Body of pancreas (tissue), 4 donors: ENCODE results near the gene KHNYN. TPM values are rescaled to one million over a fixed set of nuclear protein-coding genes. Genes with fewer than 3 reads are reported as not detected.
"Not testable (repeated sequence)": the region's sequence is repeated elsewhere in the genome, so short reads cannot be mapped to it uniquely, and the experiment has no call there.

ENCODE experiments used
- ATAC-seq: fragments of 150-250 bp; one replicate; pipeline ENCODE4 v1.9.1; 2016
- DNase-seq, 4 donors: peaks; one replicate each; pipeline ENCODE4 v3.0.0-alpha.2; 2019
- H3K27ac ChIP-seq, 4 donors: fragments of 200-600 bp; sonication (generic); 1 replicate in 3 of 4; 2 replicates in 1 of 4; pipeline versions ENCODE4 v1.5.1 to v1.6.1; 2016 to 2019; ENCODE audit warnings: mild to moderate bottlenecking in 1 of 4, mixed read lengths in 1 of 4, moderate library complexity in 1 of 4
- H3K27me3 ChIP-seq, 2 donors: fragments of 200-600 bp; sonication (generic); one replicate each; pipeline ENCODE4 v1.6.0; 2016; ENCODE audit warnings: mild to moderate bottlenecking in 1 of 2
- H3K36me3 ChIP-seq, 2 donors: fragments of 200-600 bp; sonication (generic); replicated peaks in 1 of 2; 2 replicates each; pipeline ENCODE4 v1.5.1; 2016; ENCODE audit warnings: low read depth in 2 of 2; ENCODE audit not compliant: insufficient read depth in 1 of 2
- H3K4me1 ChIP-seq: fragments of 200-600 bp; sonication (generic); one replicate; pipeline ENCODE4 v1.6.0; 2016
- H3K4me3 ChIP-seq, 2 donors: fragments of 200-600 bp; sonication (generic); 1 replicate in 1 of 2; 2 replicates in 1 of 2; pipeline ENCODE4 v1.5.1; 2016 to 2019
- H3K9me3 ChIP-seq, 3 donors: fragments of 200-600 bp; sonication (generic); 1 replicate in 2 of 3; 2 replicates in 1 of 3; pipeline ENCODE4 v1.5.1; 2016
- POLR2A ChIP-seq, 3 donors: fragments of 450-650 bp; IDR thresholded peaks; one replicate each; pipeline ENCODE4 v1.6.1; 2016; ENCODE audit warnings: antibody characterized with exemption in 3 of 3, mild to moderate bottlenecking in 2 of 3
- WGBS, 2 donors: methylation state at CpG; one replicate each; pipeline ENCODE4 v1.1.5; 2017; 5-methylcytosine and 5-hydroxymethylcytosine counted together
- intact Hi-C: fragments of 100-400 bp; cut with DNase I; formaldehyde crosslinking; loops from one replicate; pipeline ENCODE4 v1.15.1; 2023
- total RNA-seq, 2 donors: library from RNA; depleted of rRNA; stranded (reverse); fragments of >200 nt; gene quantifications; one replicate each; pipeline ENCODE4 v1.1.0, GENCODE V29; 2016
- TF ChIP-seq, protein P1 (sequence below), 7 experiments: fragments of 450-650 bp in 4 of 7; fragments of 200-600 bp in 3 of 7; sonication (generic) in 3 of 7; IDR thresholded peaks; one replicate each; pipeline ENCODE4 v1.5.1; 2016 to 2019; ENCODE audit warnings: antibody characterized with exemption in 7 of 7

KHNYN gene
- total RNA-seq, 2 donors from 2014 or later, result 43.8 TPM

DNA sequence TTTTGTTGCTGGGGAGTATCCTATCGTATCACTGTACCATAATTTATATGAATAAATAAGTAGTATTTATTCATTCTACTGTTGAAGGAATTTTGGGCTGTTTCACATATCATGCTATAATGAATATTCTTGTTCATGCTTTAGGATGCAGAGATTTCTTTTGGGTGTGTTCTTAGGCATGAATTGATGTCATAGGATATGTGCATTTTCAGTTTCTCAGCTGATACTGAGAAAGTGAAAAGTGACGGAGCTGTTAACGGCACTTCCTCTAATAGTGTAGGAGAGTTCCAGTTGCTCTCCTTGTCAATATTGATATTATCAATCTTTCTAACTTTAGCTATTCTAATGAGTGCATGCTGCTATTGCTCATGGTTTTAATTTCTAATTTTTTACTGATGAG is 36.1 kb downstream of the KHNYN start:
- Histone ChIP-seq H3K4me3 (no peak overlapping the region), H3K36me3 (no peaks in the 10 kb centered on the region), H3K27me3 (no peaks in the 10 kb centered on the region), H3K27ac (no peak overlapping the region), H3K4me1 (no peaks in the 10 kb centered on the region), H3K9me3 (no peaks in the 10 kb centered on the region)
- TF ChIP-seq POLR2A (IDR thresholded peaks at IDR 0.05), result no peak
- TF ChIP-seq, protein P1, sequence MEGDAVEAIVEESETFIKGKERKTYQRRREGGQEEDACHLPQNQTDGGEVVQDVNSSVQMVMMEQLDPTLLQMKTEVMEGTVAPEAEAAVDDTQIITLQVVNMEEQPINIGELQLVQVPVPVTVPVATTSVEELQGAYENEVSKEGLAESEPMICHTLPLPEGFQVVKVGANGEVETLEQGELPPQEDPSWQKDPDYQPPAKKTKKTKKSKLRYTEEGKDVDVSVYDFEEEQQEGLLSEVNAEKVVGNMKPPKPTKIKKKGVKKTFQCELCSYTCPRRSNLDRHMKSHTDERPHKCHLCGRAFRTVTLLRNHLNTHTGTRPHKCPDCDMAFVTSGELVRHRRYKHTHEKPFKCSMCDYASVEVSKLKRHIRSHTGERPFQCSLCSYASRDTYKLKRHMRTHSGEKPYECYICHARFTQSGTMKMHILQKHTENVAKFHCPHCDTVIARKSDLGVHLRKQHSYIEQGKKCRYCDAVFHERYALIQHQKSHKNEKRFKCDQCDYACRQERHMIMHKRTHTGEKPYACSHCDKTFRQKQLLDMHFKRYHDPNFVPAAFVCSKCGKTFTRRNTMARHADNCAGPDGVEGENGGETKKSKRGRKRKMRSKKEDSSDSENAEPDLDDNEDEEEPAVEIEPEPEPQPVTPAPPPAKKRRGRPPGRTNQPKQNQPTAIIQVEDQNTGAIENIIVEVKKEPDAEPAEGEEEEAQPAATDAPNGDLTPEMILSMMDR (IDR thresholded peaks at IDR 0.05), result no peak
- DNase-seq (no peak), ATAC-seq (no peak)
- intact Hi-C loops, result no loop called here
- 91 to 94% methylated on average over 3 of the region's 3 CpGs for WGBS, 2 donors

DNA sequence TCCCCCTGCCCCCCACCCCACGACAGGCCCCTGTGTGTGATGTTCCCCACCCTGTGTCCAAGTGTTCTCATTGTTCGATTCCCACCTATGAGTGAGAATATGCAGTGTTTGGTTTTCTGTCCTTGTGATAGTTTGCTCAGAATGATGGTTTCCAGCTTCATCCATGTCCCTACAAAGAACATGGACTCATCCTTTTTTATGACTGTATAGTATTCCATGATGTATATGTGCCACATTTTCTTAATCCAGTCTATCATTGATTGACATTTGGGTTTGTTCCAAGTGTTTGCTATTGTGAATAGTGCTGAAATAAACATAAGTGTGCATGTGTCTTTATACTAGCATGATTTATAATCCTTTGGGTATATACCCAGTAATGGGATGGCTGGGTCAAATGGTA is 40.7 kb downstream of the KHNYN start:
- intact Hi-C loops, result not testable (repeated sequence)

DNA sequence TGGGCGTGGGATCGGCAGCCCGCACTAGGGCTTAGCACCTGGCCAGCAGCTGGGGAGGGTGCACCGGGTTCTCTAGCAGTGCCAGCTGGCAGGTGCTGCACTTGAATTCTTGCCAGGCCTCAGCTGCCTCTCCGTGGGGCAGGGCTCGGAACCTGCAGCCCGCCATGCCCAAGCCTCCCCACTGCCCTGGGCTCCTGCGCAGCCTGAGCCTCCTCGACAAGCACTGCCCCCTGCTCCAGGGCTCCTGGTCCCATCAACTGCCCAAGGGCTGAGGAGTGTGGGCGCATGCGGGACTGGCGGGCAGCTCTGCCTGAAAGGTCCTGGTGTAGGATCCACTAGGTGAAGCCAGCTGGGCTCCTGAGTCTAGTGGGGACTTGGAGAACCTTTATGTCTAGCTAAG is 43.5 kb downstream of the KHNYN start:
- Histone ChIP-seq H3K36me3 (no peaks in the 10 kb centered on the region), H3K27ac (no peak overlapping the region), H3K4me1 (no peaks in the 10 kb centered on the region), H3K9me3 (no peaks in the 10 kb centered on the region), H3K27me3 (no peaks in the 10 kb centered on the region), H3K4me3 (no peak overlapping the region)
- intact Hi-C loops, result no loop called here
- DNase-seq (no peak), ATAC-seq (no peak)
- WGBS, 2 donors, result 63% methylated on average over 12 of the region's 12 CpGs; no CpG with 5 or more reads in 1 of the 2 donors
- TF ChIP-seq, protein P1 (IDR thresholded peaks at IDR 0.05), result no peak
- no peak for TF ChIP-seq POLR2A (IDR thresholded peaks at IDR 0.05)

More for the DNA sequence above, 40.7 kb downstream of the KHNYN start:
- H3K27ac ChIP-seq, DNase-seq, H3K4me1 ChIP-seq, H3K27me3 ChIP-seq, ATAC-seq, H3K9me3 ChIP-seq, H3K4me3 ChIP-seq, H3K36me3 ChIP-seq: not testable (repeated sequence)
- 84 to 85% methylated on average over 2 of the region's 2 CpGs for WGBS, 2 donors

DNA sequence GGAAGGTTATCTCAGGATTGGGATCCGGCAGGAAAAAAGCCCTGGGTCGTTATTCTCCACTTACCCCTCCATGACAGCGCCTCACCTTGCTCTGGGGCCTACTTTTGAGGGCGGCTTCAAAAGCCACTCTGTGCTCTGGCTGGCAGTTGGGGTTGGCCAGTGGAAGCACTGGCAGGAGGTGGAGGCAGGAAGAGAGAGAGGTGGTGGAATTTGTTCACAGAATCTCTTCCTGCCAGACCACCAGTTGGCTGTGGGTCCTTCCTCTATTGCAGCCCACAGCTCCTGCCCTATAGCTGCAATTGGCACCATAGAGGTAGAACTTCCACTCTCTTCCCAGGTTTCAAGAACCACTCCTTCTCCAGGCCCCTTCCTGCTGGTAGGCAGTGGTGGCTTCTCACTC is 45.5 kb downstream of the KHNYN start:
- Histone ChIP-seq H3K36me3 (no peaks in the 10 kb centered on the region), H3K4me3 (no peak overlapping the region), H3K4me1 (no peaks in the 10 kb centered on the region), H3K27me3 (no peaks in the 10 kb centered on the region), H3K9me3 (no peaks in the 10 kb centered on the region), H3K27ac (no peak overlapping the region)
- intact Hi-C loops, result no loop called here
- WGBS, 2 donors, result 87 to 91% methylated on average over 4 of the region's 4 CpGs
- no peak for TF ChIP-seq POLR2A (IDR thresholded peaks at IDR 0.05)
- TF ChIP-seq, protein P1 (IDR thresholded peaks at IDR 0.05), result no peak
- DNase-seq (no peak), ATAC-seq (no peak)

DNA sequence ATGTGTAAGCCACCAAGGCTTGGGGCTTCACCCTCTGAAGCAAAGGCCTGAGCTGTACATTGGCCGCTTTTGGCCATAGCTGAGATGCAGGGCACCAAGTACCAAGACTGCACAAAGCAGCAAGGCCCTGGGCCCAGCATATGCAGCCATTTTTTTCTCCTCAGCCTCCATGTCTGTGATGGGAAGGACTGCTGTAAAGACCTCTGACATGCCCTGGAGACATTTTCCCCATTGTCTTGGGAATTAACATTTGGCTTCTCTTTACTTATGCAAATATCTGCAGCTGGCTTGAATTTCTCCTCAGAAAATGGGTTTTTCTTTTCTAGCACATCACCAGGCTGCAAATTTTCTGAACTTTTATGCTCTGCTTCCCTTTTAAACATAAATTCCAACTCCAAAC is 50.2 kb downstream of the KHNYN start:
- not testable (repeated sequence) for H3K4me3 ChIP-seq, H3K9me3 ChIP-seq
- 0% methylated on average over 1 of the region's 1 CpG for WGBS, 2 donors

DNA sequence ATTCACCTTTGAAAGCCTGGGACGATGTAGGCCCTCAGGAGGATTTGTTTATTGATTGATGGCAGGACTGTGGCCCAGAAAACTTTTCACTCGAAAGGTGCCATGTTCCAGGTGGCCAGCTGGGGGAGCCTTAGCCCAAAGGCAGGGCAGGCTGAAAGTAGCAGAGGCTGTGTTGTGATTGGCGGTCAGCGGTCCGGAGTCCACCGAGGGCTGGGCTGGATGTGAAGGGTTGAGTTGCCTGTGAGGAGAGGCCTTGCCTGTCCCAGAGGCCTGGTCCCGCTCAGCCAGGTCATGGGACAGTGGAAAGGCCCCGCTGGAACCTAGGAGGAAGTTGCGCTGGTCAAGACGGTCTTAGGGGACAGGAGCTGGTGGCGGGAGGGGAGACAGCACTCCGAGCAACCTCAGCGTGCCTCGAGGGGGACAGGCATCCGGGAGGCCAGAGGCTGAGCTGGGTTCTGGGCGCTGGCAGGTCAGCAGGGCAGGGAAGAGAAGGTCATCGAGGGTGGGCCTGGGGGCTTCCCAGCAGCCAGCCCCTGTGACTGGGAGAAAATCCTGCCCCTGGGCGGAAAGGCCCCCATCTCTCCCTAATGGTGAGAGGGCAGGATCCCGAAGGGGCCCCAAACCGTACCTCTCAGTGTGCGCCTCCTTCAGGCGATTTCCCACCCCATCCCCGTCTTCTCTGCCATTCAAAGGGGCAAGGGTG is 52.0 kb downstream of the KHNYN start:
- H3K36me3 ChIP-seq, result no peaks in the 10 kb centered on the region
- no peak for TF ChIP-seq POLR2A (IDR thresholded peaks at IDR 0.05)
- TF ChIP-seq, protein P1 (IDR thresholded peaks at IDR 0.05), result peak in 5 of 7 experiments; percentile 13 to 45 (median 31)
- 48 to 61% methylated on average over 8 to 23 of the region's 23 CpGs for WGBS, 2 donors
- no peak overlapping the region for H3K4me3 ChIP-seq
- H3K9me3 ChIP-seq, result no peaks in the 10 kb centered on the region
- DNase-seq, result peak in 3 of 4 donors; percentile 6 to 34 (median 18)
- no peak overlapping the region for H3K27ac ChIP-seq
- no peaks in the 10 kb centered on the region for H3K27me3 ChIP-seq
- intact Hi-C loops, result no loop called here
- peak; percentile 59 for ATAC-seq
- no peaks in the 10 kb centered on the region for H3K4me1 ChIP-seq

More for the DNA sequence above, 50.2 kb downstream of the KHNYN start:
- ATAC-seq, H3K4me1 ChIP-seq, DNase-seq, H3K36me3 ChIP-seq, H3K27ac ChIP-seq, H3K27me3 ChIP-seq, intact Hi-C loops: not testable (repeated sequence)

DNA sequence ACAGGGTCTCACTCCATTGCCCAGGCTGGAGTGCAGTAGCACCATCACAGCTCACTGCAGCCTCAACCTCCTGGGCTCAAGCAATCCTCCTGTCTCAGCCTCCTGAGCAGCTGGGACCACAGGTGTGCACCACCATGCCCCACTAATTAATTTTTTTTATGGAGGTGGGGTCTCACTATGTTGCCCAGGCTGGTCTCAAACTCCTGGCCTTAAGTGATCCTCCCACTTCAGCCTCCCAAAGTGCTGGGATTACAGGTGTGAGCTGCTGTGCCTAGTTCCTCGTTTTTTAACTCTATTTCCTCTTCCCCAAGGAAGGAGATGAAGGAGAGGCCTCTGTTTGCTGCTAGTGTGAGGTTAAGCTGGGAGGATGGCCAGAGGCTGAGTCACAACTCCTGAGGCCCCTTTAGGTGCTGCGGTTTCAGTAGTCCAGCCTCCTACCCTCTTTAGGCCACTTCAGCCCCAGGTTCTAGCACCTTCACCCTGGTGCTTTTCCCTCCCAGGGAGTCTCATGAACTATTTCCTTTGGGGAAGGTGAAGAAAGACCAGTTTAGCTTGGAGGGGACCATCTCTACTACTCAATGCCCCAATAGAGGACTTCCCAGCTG is 53.0 kb downstream of the KHNYN start:
- H3K9me3 ChIP-seq, H3K4me3 ChIP-seq, H3K27me3 ChIP-seq, H3K36me3 ChIP-seq, H3K4me1 ChIP-seq, DNase-seq, intact Hi-C loops, ATAC-seq, H3K27ac ChIP-seq: not testable (repeated sequence)
- WGBS, 2 donors, result 58 to 88% methylated on average over 2 of the region's 2 CpGs
